Activated naive CD8-positive, alpha-beta T cell treated with anti-CD3 and anti-CD28 coated beads, Interleukin-2, amount 50 U/mL, for 24 hours (primary cell): ENCODE measurements around the gene ZSCAN5A.

Experiments used
- ATAC-seq: fragments of 150-1000 bp; cut with Tn5 transposase; one replicate; pipeline ENCODE4 v1.10.0; 2021
- DNase-seq: peaks from one replicate; pipeline ENCODE4 v3.0.0; 2021
- H3K27ac Mint-ChIP-seq: one replicate; pipeline ENCODE4 v1.8.0; 2021; ENCODE audit warnings: mild to moderate bottlenecking, mixed read lengths
- H3K27me3 Mint-ChIP-seq: one replicate; pipeline ENCODE4 v1.8.0; 2021; ENCODE audit warnings: mixed read lengths
- H3K36me3 Mint-ChIP-seq: one replicate; pipeline ENCODE4 v1.8.0; 2021; ENCODE audit warnings: low read depth, mixed read lengths
- H3K4me1 Mint-ChIP-seq: one replicate; pipeline ENCODE4 v1.8.0; 2021; ENCODE audit warnings: mixed read lengths
- H3K4me3 Mint-ChIP-seq: one replicate; pipeline ENCODE4 v1.8.0; 2021; ENCODE audit warnings: mild to moderate bottlenecking, moderate library complexity, mixed read lengths
- H3K9me3 Mint-ChIP-seq: one replicate; pipeline ENCODE4 v1.8.0; 2021; ENCODE audit warnings: mixed read lengths

ZSCAN5A gene

GRCh38 chr19:56306016-56306415, 8.6 kb downstream of the ZSCAN5A start:
- H3K4me3 Mint-ChIP-seq = no peak overlapping the region

GRCh38 chr19:56304243-56304642, 10.4 kb downstream of the ZSCAN5A start:
- Mint-ChIP-seq H3K4me3 (no peak overlapping the region), H3K9me3 (peaks cover 6% of the 10 kb centered on the region), H3K4me1 (peaks cover 14% of the 10 kb centered on the region), H3K27ac (no peak overlapping the region), H3K27me3 (no peaks in the 10 kb centered on the region), H3K36me3 (peaks cover 26% of the 10 kb centered on the region)
- DNase-seq (no peak), ATAC-seq (no peak)

More at GRCh38 chr19:56306016-56306415, 8.6 kb downstream of the ZSCAN5A start:
- Mint-ChIP-seq H3K27me3 (no peaks in the 10 kb centered on the region), H3K4me1 (peaks cover 14% of the 10 kb centered on the region), H3K27ac (no peak overlapping the region), H3K36me3 (peaks cover 33% of the 10 kb centered on the region), H3K9me3 (peaks cover 6% of the 10 kb centered on the region)
- DNase-seq = no peak
- no peak for ATAC-seq

GRCh38 chr19:56301886-56302620, 12.6 kb downstream of the ZSCAN5A start:
- Mint-ChIP-seq H3K9me3 (peaks cover 6% of the 10 kb centered on the region), H3K27ac (peak overlapping the region; percentile 30), H3K4me1 (peaks cover 14% of the 10 kb centered on the region), H3K27me3 (no peaks in the 10 kb centered on the region), H3K36me3 (peaks cover 25% of the 10 kb centered on the region), H3K4me3 (peak overlapping the region; percentile 33)
- DNase-seq = no peak
- ATAC-seq = no peak

GRCh38 chr19:56301155-56301554, 13.5 kb downstream of the ZSCAN5A start:
- Mint-ChIP-seq H3K27me3 (no peaks in the 10 kb centered on the region), H3K27ac (no peak overlapping the region), H3K4me1 (peaks cover 14% of the 10 kb centered on the region), H3K36me3 (peaks cover 25% of the 10 kb centered on the region), H3K9me3 (peaks cover 6% of the 10 kb centered on the region), H3K4me3 (no peak overlapping the region)
- DNase-seq (no peak), ATAC-seq (no peak)

GRCh38 chr19:56299688-56300087, 15.0 kb downstream of the ZSCAN5A start:
- ATAC-seq = no peak
- no peak for DNase-seq
- H3K27ac Mint-ChIP-seq = no peak overlapping the region
- peaks cover 14% of the 10 kb centered on the region for H3K4me1 Mint-ChIP-seq
- H3K27me3 Mint-ChIP-seq = no peaks in the 10 kb centered on the region
- peaks cover 6% of the 10 kb centered on the region for H3K9me3 Mint-ChIP-seq
- no peak overlapping the region for H3K4me3 Mint-ChIP-seq
- peaks cover 24% of the 10 kb centered on the region for H3K36me3 Mint-ChIP-seq

GRCh38 chr19:56297010-56297409, 17.6 kb downstream of the ZSCAN5A start:
- no peak for DNase-seq
- ATAC-seq = no peak
- Mint-ChIP-seq H3K27me3 (no peaks in the 10 kb centered on the region), H3K4me3 (no peak overlapping the region), H3K4me1 (peaks cover 14% of the 10 kb centered on the region), H3K36me3 (peaks cover 35% of the 10 kb centered on the region), H3K9me3 (peaks cover 9% of the 10 kb centered on the region), H3K27ac (no peak overlapping the region)

- Mint-ChIP-seq H3K27me3 (no peaks in the 10 kb centered on the region), H3K27ac (no peak overlapping the region), H3K9me3 (peaks cover 3% of the 10 kb centered on the region), H3K36me3 (peaks cover 37% of the 10 kb centered on the region), H3K4me1 (peaks cover 16% of the 10 kb centered on the region), H3K4me3 (no peak overlapping the region)
- ATAC-seq (no peak), DNase-seq (no peak)
Measured at GRCh38 chr19:56295531-56296455, 18.8 kb downstream of the ZSCAN5A start.

GRCh38 chr19:56294549-56294948, 20.1 kb downstream of the ZSCAN5A start:
- H3K27me3 Mint-ChIP-seq = no peaks in the 10 kb centered on the region
- H3K9me3 Mint-ChIP-seq = peaks cover 3% of the 10 kb centered on the region
- H3K27ac Mint-ChIP-seq = no peak overlapping the region
- H3K36me3 Mint-ChIP-seq = peaks cover 37% of the 10 kb centered on the region
- H3K4me3 Mint-ChIP-seq = no peak overlapping the region
- no peak for ATAC-seq
- H3K4me1 Mint-ChIP-seq = peaks cover 16% of the 10 kb centered on the region
- DNase-seq = no peak

GRCh38 chr19:56291867-56292266, 22.8 kb downstream of the ZSCAN5A start:
- H3K4me3 Mint-ChIP-seq = no peak overlapping the region
- ATAC-seq = peak; percentile 92
- H3K4me1 Mint-ChIP-seq = peaks cover 16% of the 10 kb centered on the region
- peaks cover 3% of the 10 kb centered on the region for H3K9me3 Mint-ChIP-seq
- peak overlapping the region; percentile 71 for H3K27ac Mint-ChIP-seq
- H3K27me3 Mint-ChIP-seq = no peaks in the 10 kb centered on the region
- H3K36me3 Mint-ChIP-seq = peaks cover 34% of the 10 kb centered on the region
- peak; percentile 48 for DNase-seq

- no peak overlapping the region for H3K27ac Mint-ChIP-seq
- H3K36me3 Mint-ChIP-seq = peaks cover 36% of the 10 kb centered on the region
- peaks cover 3% of the 10 kb centered on the region for H3K9me3 Mint-ChIP-seq
- peaks cover 16% of the 10 kb centered on the region for H3K4me1 Mint-ChIP-seq
- ATAC-seq = no peak
- no peaks in the 10 kb centered on the region for H3K27me3 Mint-ChIP-seq
- no peak for DNase-seq
- H3K4me3 Mint-ChIP-seq = no peak overlapping the region
Measured at GRCh38 chr19:56290104-56290503, 24.5 kb downstream of the ZSCAN5A start.

GRCh38 chr19:56284746-56285145, 29.9 kb downstream of the ZSCAN5A start:
- ATAC-seq (no peak), DNase-seq (no peak)
- Mint-ChIP-seq H3K27me3 (no peaks in the 10 kb centered on the region), H3K36me3 (peaks cover 9% of the 10 kb centered on the region), H3K4me3 (no peak overlapping the region), H3K9me3 (no peaks in the 10 kb centered on the region), H3K4me1 (no peaks in the 10 kb centered on the region), H3K27ac (no peak overlapping the region)

- Mint-ChIP-seq H3K27ac (no peak overlapping the region), H3K9me3 (no peaks in the 10 kb centered on the region), H3K4me3 (no peak overlapping the region), H3K27me3 (no peaks in the 10 kb centered on the region), H3K4me1 (no peaks in the 10 kb centered on the region), H3K36me3 (peaks cover 10% of the 10 kb centered on the region)
- ATAC-seq (no peak), DNase-seq (no peak)
Measured at GRCh38 chr19:56282809-56283208, 31.8 kb downstream of the ZSCAN5A start.

GRCh38 chr19:56273563-56274117, 41.0 kb downstream of the ZSCAN5A start:
- no peak overlapping the region for H3K27ac Mint-ChIP-seq
- no peaks in the 10 kb centered on the region for H3K4me1 Mint-ChIP-seq
- no peaks in the 10 kb centered on the region for H3K27me3 Mint-ChIP-seq
- DNase-seq (no peak), ATAC-seq (no peak)
- H3K4me3 Mint-ChIP-seq = no peak overlapping the region
- H3K9me3 Mint-ChIP-seq = no peaks in the 10 kb centered on the region
- H3K36me3 Mint-ChIP-seq = peaks cover 14% of the 10 kb centered on the region

- no peak for DNase-seq
- Mint-ChIP-seq H3K27ac (no peak within 1 kb of the TSS), H3K27me3 (no peaks in the 10 kb centered on the region), H3K9me3 (no peaks in the 10 kb centered on the region), H3K4me3 (no peak within 1 kb of the TSS), H3K36me3 (peaks cover 10% of the 10 kb centered on the region), H3K4me1 (no peaks in the 10 kb centered on the region)
- no peak for ATAC-seq
Measured at GRCh38 chr19:56272161-56272798, 42.4 kb downstream of the ZSCAN5A start, which contains the start of gene EDDM13. TSS of gene EDDM13 (plus strand) at chr19:56272748. CDS start at chr19:56272835, 87 bp downstream.
